Natural killer cell (primary cell): ENCODE results near the gene DUOXA1. TPM values are rescaled to one million over a fixed set of nuclear protein-coding genes. Genes with fewer than 3 reads are reported as not detected.

Source experiments
- ATAC-seq, 3 donors: fragments of 150-1000 bp in 2 of 3; fragments of 200-7000 bp in 1 of 3; cut with Tn5 transposase; 1 replicate in 1 of 3; 2 replicates in 2 of 3; pipeline ENCODE4 v1.10.0; 2021; ENCODE audit warnings: mild to moderate bottlenecking in 2 of 3, moderate library complexity in 2 of 3
- DNase-seq, 2 donors: peaks; one replicate each; pipeline versions ENCODE4 v3.0.0 to v3.0.0-alpha.2; 2013 to 2021; ENCODE audit warnings: mixed read lengths in 1 of 2
- H3K27ac ChIP-seq: one replicate; pipeline ENCODE4 v1.5.1; 2013; ENCODE audit warnings: mild to moderate bottlenecking, low read length
- H3K27me3 ChIP-seq: one replicate; pipeline ENCODE4 v1.6.1; 2013; ENCODE audit warnings: low read length; ENCODE audit not compliant: control insufficient read depth, insufficient read depth
- H3K36me3 ChIP-seq: one replicate; pipeline ENCODE4 v1.6.1; 2013; ENCODE audit warnings: low read length; ENCODE audit not compliant: control insufficient read depth, insufficient read depth
- H3K4me1 ChIP-seq: one replicate; pipeline ENCODE4 v1.6.1; 2013; ENCODE audit warnings: low read length; ENCODE audit not compliant: control insufficient read depth, insufficient read depth
- H3K4me3 ChIP-seq: one replicate; pipeline ENCODE4 v1.5.1; 2013; ENCODE audit warnings: low read length
- H3K9me3 ChIP-seq: one replicate; pipeline ENCODE4 v1.6.1; 2013; ENCODE audit warnings: low read length; ENCODE audit not compliant: control insufficient read depth, insufficient read depth
- H3K27ac Mint-ChIP-seq, 2 donors: one replicate each; pipeline ENCODE4 v1.8.0; 2022; ENCODE audit warnings: mild to moderate bottlenecking in 2 of 2, mixed read lengths in 2 of 2, moderate library complexity in 1 of 2
- H3K27me3 Mint-ChIP-seq, 2 donors: one replicate each; pipeline ENCODE4 v1.8.0; 2022; ENCODE audit warnings: low read depth in 2 of 2, mixed read lengths in 2 of 2
- H3K36me3 Mint-ChIP-seq: one replicate; pipeline ENCODE4 v1.8.0; 2022; ENCODE audit warnings: mixed read lengths
- H3K4me1 Mint-ChIP-seq, 2 donors: one replicate each; pipeline ENCODE4 v1.8.0; 2022; ENCODE audit warnings: mixed read lengths in 2 of 2
- H3K4me3 Mint-ChIP-seq: one replicate; pipeline ENCODE4 v1.8.0; 2022; ENCODE audit warnings: mild to moderate bottlenecking, moderate library complexity, mixed read lengths
- H3K9me3 Mint-ChIP-seq, 2 donors: one replicate each; pipeline ENCODE4 v1.8.0; 2022; ENCODE audit warnings: mixed read lengths in 2 of 2
- WGBS: methylation state at CpG from one replicate; pipeline ENCODE4 v1.1.7; 2013; ENCODE audit warnings: missing lambda C conversion rate; ENCODE audit not compliant: insufficient coverage; 5-methylcytosine and 5-hydroxymethylcytosine counted together
- intact Hi-C: fragments of 100-400 bp; cut with micrococcal nuclease; formaldehyde crosslinking; loops from one replicate; pipeline ENCODE4 v1.14.2; 2022
- total RNA-seq, 4 donors: library from RNA; stranded (reverse); fragments of 120-200 nt in 1 of 4; gene quantifications; one replicate each; pipeline versions ENCODE4 v1.2.3 to v1.2.4, GENCODE V29; 2013 to 2022
- TF ChIP-seq, protein P1 (sequence below): fragments of 200-600 bp; IDR thresholded peaks from one replicate; pipeline ENCODE4 v1.8.0; 2022; ENCODE audit warnings: antibody characterized with exemption

Gene DUOXA1
- total RNA-seq, 3 donors from 2014 or later (not counting 1 experiment from before 2014, with no cell fraction given), result 0.39 to 0.40 TPM; not detected in 1

DNA sequence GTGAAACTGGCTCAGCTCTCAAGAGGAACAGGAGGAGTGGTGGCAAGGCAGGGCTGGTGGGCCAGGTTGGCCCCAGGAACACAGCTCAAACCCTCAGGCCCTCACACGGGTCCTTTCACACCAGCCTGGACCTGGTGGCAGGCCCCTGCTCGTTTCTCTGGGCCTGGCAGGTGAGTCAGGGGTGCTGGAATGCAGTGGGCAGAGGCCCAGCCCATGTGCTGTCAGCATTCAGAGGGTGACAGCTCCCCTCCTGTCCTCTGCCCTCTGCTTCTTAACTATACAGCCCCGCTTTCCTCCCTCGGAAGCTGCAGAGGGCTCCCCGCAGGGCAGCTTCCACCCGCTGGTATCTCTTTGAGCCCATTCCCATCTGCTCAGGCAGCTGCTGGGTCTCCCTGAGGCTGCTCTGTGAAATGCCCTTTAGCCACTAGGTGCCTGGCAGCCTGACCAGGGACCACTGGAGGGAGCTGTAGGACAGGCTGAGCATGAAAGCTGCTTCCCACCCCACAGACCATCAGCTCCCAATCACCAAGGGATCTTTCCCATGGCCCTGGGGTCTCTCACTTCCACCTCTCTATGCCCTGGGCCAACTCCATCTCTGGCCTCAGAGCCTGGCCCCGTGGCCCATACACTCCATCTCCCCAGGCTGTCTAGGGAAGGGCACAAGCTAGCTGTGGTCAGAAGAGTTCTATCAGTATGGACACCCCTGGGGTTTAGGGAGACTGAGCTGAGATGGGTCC is 33.3 kb upstream of the DUOXA1 start:
- WGBS, result 15% methylated on average over 7 of the region's 7 CpGs
- peak; percentile 45 to 52 (median 46) for ATAC-seq

DNA sequence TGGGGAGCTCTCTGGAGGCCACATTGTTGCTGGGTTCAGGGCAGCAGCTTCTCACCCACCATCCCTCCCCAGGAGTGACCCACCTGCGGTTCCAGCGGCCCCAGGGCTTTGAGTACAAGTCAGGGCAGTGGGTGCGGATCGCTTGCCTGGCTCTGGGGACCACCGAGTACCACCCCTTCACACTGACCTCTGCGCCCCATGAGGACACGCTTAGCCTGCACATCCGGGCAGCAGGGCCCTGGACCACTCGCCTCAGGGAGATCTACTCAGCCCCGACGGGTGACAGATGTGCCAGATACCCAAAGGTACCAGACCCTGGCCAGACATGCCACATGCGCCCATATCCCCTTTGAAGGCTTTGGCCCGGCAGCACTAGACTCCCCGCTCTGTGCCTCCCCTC is 32.0 kb upstream of the DUOXA1 start:
- Histone ChIP-seq H3K27me3 (no peaks in the 10 kb centered on the region), H3K27ac (no peak overlapping the region), H3K4me1 (peaks cover 25% of the 10 kb centered on the region), H3K36me3 (no peaks in the 10 kb centered on the region), H3K4me3 (no peak overlapping the region), H3K9me3 (no peaks in the 10 kb centered on the region)
- H3K27me3 Mint-ChIP-seq, result no peaks in the 10 kb centered on the region
- H3K4me1 Mint-ChIP-seq, result peaks cover 20 to 42% of the 10 kb centered on the region in 2 donors
- ATAC-seq (no peak), DNase-seq (no peak)
- no peak overlapping the region for H3K4me3 Mint-ChIP-seq
- H3K36me3 Mint-ChIP-seq, result no peaks in the 10 kb centered on the region
- WGBS, result 97% methylated on average over 14 of the region's 14 CpGs
- no peaks in the 10 kb centered on the region for H3K9me3 Mint-ChIP-seq
- intact Hi-C loops, result no loop called here
- TF ChIP-seq, protein P1, sequence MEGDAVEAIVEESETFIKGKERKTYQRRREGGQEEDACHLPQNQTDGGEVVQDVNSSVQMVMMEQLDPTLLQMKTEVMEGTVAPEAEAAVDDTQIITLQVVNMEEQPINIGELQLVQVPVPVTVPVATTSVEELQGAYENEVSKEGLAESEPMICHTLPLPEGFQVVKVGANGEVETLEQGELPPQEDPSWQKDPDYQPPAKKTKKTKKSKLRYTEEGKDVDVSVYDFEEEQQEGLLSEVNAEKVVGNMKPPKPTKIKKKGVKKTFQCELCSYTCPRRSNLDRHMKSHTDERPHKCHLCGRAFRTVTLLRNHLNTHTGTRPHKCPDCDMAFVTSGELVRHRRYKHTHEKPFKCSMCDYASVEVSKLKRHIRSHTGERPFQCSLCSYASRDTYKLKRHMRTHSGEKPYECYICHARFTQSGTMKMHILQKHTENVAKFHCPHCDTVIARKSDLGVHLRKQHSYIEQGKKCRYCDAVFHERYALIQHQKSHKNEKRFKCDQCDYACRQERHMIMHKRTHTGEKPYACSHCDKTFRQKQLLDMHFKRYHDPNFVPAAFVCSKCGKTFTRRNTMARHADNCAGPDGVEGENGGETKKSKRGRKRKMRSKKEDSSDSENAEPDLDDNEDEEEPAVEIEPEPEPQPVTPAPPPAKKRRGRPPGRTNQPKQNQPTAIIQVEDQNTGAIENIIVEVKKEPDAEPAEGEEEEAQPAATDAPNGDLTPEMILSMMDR, result no peak
- H3K27ac Mint-ChIP-seq, result no peak overlapping the region

More for the DNA sequence above, 33.3 kb upstream of the DUOXA1 start:
- H3K27me3 Mint-ChIP-seq, result no peaks in the 10 kb centered on the region
- no peaks in the 10 kb centered on the region for H3K36me3 Mint-ChIP-seq
- H3K27ac Mint-ChIP-seq, result peak overlapping the region in 1 of 2 donors; percentile 68
- H3K4me1 ChIP-seq, result peaks cover 30% of the 10 kb centered on the region
- H3K4me3 ChIP-seq, result no peak overlapping the region
- no peaks in the 10 kb centered on the region for H3K36me3 ChIP-seq
- no peaks in the 10 kb centered on the region for H3K27me3 ChIP-seq
- H3K9me3 Mint-ChIP-seq, result no peaks in the 10 kb centered on the region
- peak; percentile 60 to 77 for DNase-seq
- TF ChIP-seq, protein P1, result peak; percentile 65
- H3K4me3 Mint-ChIP-seq, result no peak overlapping the region
- intact Hi-C loops, result loop anchor here (1.0 kb wide), 2 partner anchors 236 to 295 kb away; no protein-coding TSS in a partner anchor
- no peaks in the 10 kb centered on the region for H3K9me3 ChIP-seq
- H3K27ac ChIP-seq, result no peak overlapping the region
- H3K4me1 Mint-ChIP-seq, result peaks cover 17 to 42% of the 10 kb centered on the region in 2 donors

DNA sequence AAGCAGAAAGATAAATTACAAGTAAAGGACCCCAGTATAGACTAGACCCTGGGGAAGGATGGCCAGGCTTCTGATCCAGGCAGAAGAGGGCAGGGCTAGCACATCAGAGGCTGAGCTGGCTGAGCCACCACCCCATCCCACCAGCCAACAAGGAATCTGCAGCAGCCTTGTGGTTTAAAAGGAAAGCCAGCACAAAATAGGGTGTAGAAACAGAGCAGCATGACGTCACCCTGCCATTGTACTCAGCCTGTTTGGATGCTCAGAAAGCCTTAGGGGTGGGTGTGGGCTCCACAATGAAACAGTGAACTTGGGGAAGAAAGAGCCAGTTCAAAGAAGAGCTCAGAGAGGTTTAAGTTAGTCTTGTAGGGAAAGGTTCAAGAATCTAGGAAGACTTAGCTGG is 28.3 kb upstream of the DUOXA1 start:
- no peaks in the 10 kb centered on the region for H3K36me3 Mint-ChIP-seq
- WGBS, result 66% methylated on average over 1 of the region's 1 CpG
- no peaks in the 10 kb centered on the region for H3K27me3 Mint-ChIP-seq
- peaks cover 14 to 30% of the 10 kb centered on the region in 2 donors for H3K4me1 Mint-ChIP-seq
- Histone ChIP-seq H3K9me3 (no peaks in the 10 kb centered on the region), H3K27me3 (no peaks in the 10 kb centered on the region), H3K4me3 (no peak overlapping the region), H3K36me3 (no peaks in the 10 kb centered on the region), H3K27ac (no peak overlapping the region), H3K4me1 (peaks cover 4% of the 10 kb centered on the region)
- no peak for DNase-seq
- intact Hi-C loops, result no loop called here
- no peaks in the 10 kb centered on the region for H3K9me3 Mint-ChIP-seq
- ATAC-seq, result no peak
- no peak overlapping the region for H3K27ac Mint-ChIP-seq
- no peak overlapping the region for H3K4me3 Mint-ChIP-seq
- TF ChIP-seq, protein P1, result no peak
